H1 (cell line): Measurements from ENCODE around the gene CYB5R3. TPM values are rescaled to one million over a fixed set of nuclear protein-coding genes. Genes with fewer than 3 reads are reported as not detected.

Source experiments
- CTCF ChIA-PET: fragments of 300-600 bp; sonication (Branson Sonifier 250); formaldehyde crosslinking; loops from one replicate; lab custom pipeline; 2021; ENCODE audit not compliant: partially characterized antibody; lab: Charles Lee
- POLR2A ChIA-PET: fragments of 300-600 bp; sonication (Branson Sonifier 250); formaldehyde crosslinking; loops from one replicate; lab custom pipeline; 2021; ENCODE audit warnings: inconsistent platforms; ENCODE audit not compliant: partially characterized antibody; lab: Charles Lee
- DNase-seq, 2 experiments: peaks; one replicate each; pipeline versions ENCODE4 v3.0.0 to v3.0.0-alpha.2; 2010 to 2022; ENCODE audit warnings: low spot score in 2 of 2, low read depth in 1 of 2, mixed read lengths in 1 of 2
- FAIRE-seq: peaks from 2 replicates; lab custom pipeline; 2011; peaks lifted over from hg19 to GRCh38; lab: Jason Lieb, UNC
- H2AFZ ChIP-seq: 2 replicates; pipeline ENCODE4 v1.8.1; 2012; ENCODE audit warnings: low read length, inconsistent platforms
- H2AK5ac ChIP-seq: 2 replicates; pipeline ENCODE4 v1.6.1; 2013; ENCODE audit warnings: low read depth, low read length
- H2BK120ac ChIP-seq: replicated peaks from 2 replicates; pipeline ENCODE3; 2013; ENCODE audit warnings: low read depth, low read length, inconsistent platforms
- H2BK12ac ChIP-seq: 2 replicates; pipeline ENCODE4 v1.6.1; 2013; ENCODE audit warnings: low read depth, low read length
- H2BK15ac ChIP-seq: 2 replicates; pipeline ENCODE4 v1.6.1; 2013; ENCODE audit warnings: low read length
- H2BK20ac ChIP-seq: 2 replicates; pipeline ENCODE4 v1.6.1; 2013; ENCODE audit warnings: low read length
- H2BK5ac ChIP-seq: 2 replicates; pipeline ENCODE4 v1.6.1; 2013; ENCODE audit warnings: low read depth, low read length
- H3K14ac ChIP-seq: 2 replicates; pipeline ENCODE4 v1.6.1; 2013; ENCODE audit warnings: inconsistent platforms; ENCODE audit not compliant: insufficient read length
- H3K18ac ChIP-seq: 2 replicates; pipeline ENCODE4 v1.6.1; 2013; ENCODE audit warnings: low read length; ENCODE audit errors: extremely low read depth
- H3K23ac ChIP-seq: 2 replicates; pipeline ENCODE4 v1.6.1; 2013; ENCODE audit warnings: inconsistent platforms; ENCODE audit not compliant: insufficient read length
- H3K23me2 ChIP-seq: 2 replicates; pipeline ENCODE4 v1.6.1; 2013; ENCODE audit warnings: low read depth, low read length
- H3K27ac ChIP-seq: 2 replicates; pipeline ENCODE4 v1.6.1; 2011; ENCODE audit warnings: low read depth, low read length, inconsistent platforms
- H3K27me3 ChIP-seq, 4 experiments: replicated peaks in 1 of 4; 1 replicate in 1 of 4; 2 replicates in 3 of 4; pipeline versions ENCODE4 v1.6.1 to v1.8.1; 2011 to 2013; ENCODE audit warnings: low read length in 3 of 4, mild to moderate bottlenecking in 3 of 4, inconsistent platforms in 2 of 4, mixed read lengths in 2 of 4, moderate library complexity in 1 of 4; ENCODE audit not compliant: control insufficient read depth in 3 of 4, insufficient read depth in 3 of 4; ENCODE audit errors: extremely low read depth in 1 of 4
- H3K36me3 ChIP-seq, 4 experiments: 2 replicates each; pipeline versions ENCODE4 v1.6.1 to v1.8.1; 2011 to 2013; ENCODE audit warnings: mild to moderate bottlenecking in 4 of 4, low read length in 3 of 4, moderate library complexity in 2 of 4, control low read depth in 1 of 4, inconsistent platforms in 1 of 4; ENCODE audit not compliant: insufficient read depth in 4 of 4, control insufficient read depth in 2 of 4
- H3K4ac ChIP-seq: replicated peaks from 2 replicates; pipeline ENCODE3; 2013; ENCODE audit warnings: low read length, low read depth, mixed read lengths, inconsistent platforms; ENCODE audit not compliant: insufficient read length
- H3K4me1 ChIP-seq, 4 experiments: replicated peaks in 1 of 4; 1 replicate in 1 of 4; 2 replicates in 3 of 4; pipeline versions ENCODE4 v1.6.1 to v1.8.1; 2011 to 2013; ENCODE audit warnings: low read length in 3 of 4, inconsistent platforms in 2 of 4, mixed read lengths in 1 of 4; ENCODE audit not compliant: insufficient read depth in 4 of 4, control insufficient read depth in 3 of 4
- H3K4me2 ChIP-seq, 2 experiments: 2 replicates each; pipeline versions ENCODE4 v1.6.1 to v1.8.1; 2011 to 2013; ENCODE audit warnings: low read depth in 2 of 2, low read length in 2 of 2, control low read depth in 1 of 2, inconsistent platforms in 1 of 2, mild to moderate bottlenecking in 1 of 2; ENCODE audit not compliant: insufficient read depth in 1 of 2
- H3K4me3 ChIP-seq, 4 experiments: fragments of 200-600, 300-600 bp in 1 of 4; sonication (generic), shearing (Covaris generic), sonication (Bioruptor Twin) in 1 of 4; 2 replicates each; pipeline versions ENCODE4 v1.5.1 to v1.8.1; 2011 to 2016; ENCODE audit warnings: low read length in 4 of 4, low read depth in 3 of 4, control low read depth in 2 of 4, inconsistent platforms in 2 of 4, mild to moderate bottlenecking in 2 of 4, mixed read lengths in 1 of 4, moderate library complexity in 1 of 4; ENCODE audit not compliant: insufficient read depth in 2 of 4; ENCODE audit errors: extremely low read depth in 1 of 4
- H3K56ac ChIP-seq: replicated peaks from 2 replicates; pipeline ENCODE3; 2013; ENCODE audit warnings: low read depth, mild to moderate bottlenecking, mixed read lengths, low read length, inconsistent platforms; ENCODE audit not compliant: insufficient read length
- H3K79me1 ChIP-seq: 2 replicates; pipeline ENCODE4 v1.6.1; 2013; ENCODE audit warnings: low read depth, low read length, control low read depth
- H3K79me2 ChIP-seq, 2 experiments: 2 replicates each; pipeline versions ENCODE4 v1.6.1 to v1.8.1; 2012 to 2013; ENCODE audit warnings: low read length in 2 of 2, mild to moderate bottlenecking in 2 of 2, inconsistent platforms in 1 of 2; ENCODE audit not compliant: insufficient read depth in 2 of 2, control insufficient read depth in 1 of 2
- H3K9ac ChIP-seq, 4 experiments: replicated peaks in 1 of 4; 1 replicate in 1 of 4; 2 replicates in 3 of 4; pipeline versions ENCODE4 v1.6.1 to v1.8.1; 2011 to 2013; ENCODE audit warnings: low read depth in 3 of 4, low read length in 3 of 4, control low read depth in 2 of 4, mild to moderate bottlenecking in 2 of 4, moderate library complexity in 2 of 4, inconsistent platforms in 1 of 4; ENCODE audit errors: extremely low read depth in 1 of 4
- H3K9me3 ChIP-seq, 2 experiments: 2 replicates each; pipeline versions ENCODE4 v1.6.1 to v1.8.1; 2012 to 2013; ENCODE audit warnings: mild to moderate bottlenecking in 2 of 2, moderate library complexity in 2 of 2, control low read depth in 1 of 2, inconsistent platforms in 1 of 2, low read depth in 1 of 2, low read length in 1 of 2, mixed read lengths in 1 of 2; ENCODE audit not compliant: insufficient read depth in 2 of 2
- H4K20me1 ChIP-seq, 2 experiments: replicated peaks in 1 of 2; 2 replicates each; pipeline versions ENCODE3 to v1.8.1; 2011 to 2013; ENCODE audit warnings: inconsistent platforms in 2 of 2, low read length in 2 of 2, mild to moderate bottlenecking in 1 of 2; ENCODE audit not compliant: insufficient read depth in 2 of 2, control insufficient read depth in 1 of 2
- H4K5ac ChIP-seq: 2 replicates; pipeline ENCODE4 v1.6.1; 2013; ENCODE audit warnings: low read length, low read depth, mixed read lengths, inconsistent platforms; ENCODE audit not compliant: insufficient read length
- H4K8ac ChIP-seq: 2 replicates; pipeline ENCODE4 v1.8.0; 2013; ENCODE audit warnings: mild to moderate bottlenecking, moderate library complexity, low read length, inconsistent platforms; ENCODE audit not compliant: insufficient read depth; ENCODE audit errors: extremely low read depth
- H4K91ac ChIP-seq: replicated peaks from 2 replicates; pipeline ENCODE3; 2013; ENCODE audit warnings: low read length, mixed read lengths, inconsistent platforms; ENCODE audit not compliant: insufficient read length
- CBX5 ChIP-seq: fragments of 300-800, 300-1000 bp; sonication (generic); IDR thresholded peaks from 2 replicates; pipeline ENCODE4 v1.7.1; 2016; ENCODE audit warnings: antibody characterized with exemption, low read length, low read depth
- CHD2 ChIP-seq: IDR thresholded peaks from 2 replicates; pipeline ENCODE4 v1.6.1; 2012; ENCODE audit warnings: low read length, improper control_type of control experiment
- E2F6 ChIP-seq: IDR thresholded peaks from 2 replicates; pipeline ENCODE4 v1.6.1; 2012; ENCODE audit warnings: inconsistent platforms
- POLR2A ChIP-seq, 2 experiments: IDR thresholded peaks; 1 replicate in 1 of 2; 2 replicates in 1 of 2; pipeline ENCODE4 v1.6.1; 2011; ENCODE audit warnings: low read depth in 2 of 2, low read length in 2 of 2, mild to moderate bottlenecking in 2 of 2; ENCODE audit errors: control extremely low read depth in 1 of 2
- POU5F1 ChIP-seq: IDR thresholded peaks from 2 replicates; pipeline ENCODE4 v1.6.1; 2011; ENCODE audit warnings: low read depth, mild to moderate bottlenecking, low read length, moderate library complexity
- WGBS, 2 experiments: shearing (Covaris generic) in 1 of 2; methylation state at CpG; one replicate each; pipeline versions ENCODE4 v1.1.6 to v1.1.7; 2013 to 2015; ENCODE audit warnings: low lambda C conversion rate in 2 of 2, mixed read lengths in 2 of 2, inconsistent platforms in 1 of 2, low coverage in 1 of 2, missing lambda C conversion rate in 1 of 2; ENCODE audit not compliant: insufficient replicate concordance in 2 of 2, insufficient coverage in 1 of 2, insufficient read length in 1 of 2; ENCODE audit errors: extremely low coverage in 1 of 2, missing lambda C conversion rate in 1 of 2; 5-methylcytosine and 5-hydroxymethylcytosine counted together
- polyA plus RNA-seq, 7 experiments: library from polyadenylated mRNA; depleted of rRNA in 3 of 7; stranded (reverse) in 5 of 7; unstranded in 2 of 7; fragments of >200 nt in 5 of 7; fragments of 200-250 nt in 2 of 7; gene quantifications; 1 replicate in 5 of 7; 2 replicates in 1 of 7; 4 replicates in 1 of 7; pipeline versions ENCODE4 v1.2.1 to v1.2.3, GENCODE V29; 2011 to 2013; ENCODE audit warnings: missing spikeins in 2 of 7, mixed read lengths in 2 of 7
- total RNA-seq: library from RNA; stranded (reverse); fragmentation: NEBNext Ultra II Directional; extraction: Animal tissue kit (Norgen Biotek cat#: 25700); gene quantifications from 2 replicates; pipeline ENCODE4 v1.2.1, GENCODE V29; 2021

CYB5R3 gene
- total and polyA plus RNA-seq, 2 of the 8 experiments (the other 6 are each of a cell fraction or from before 2014, with no cell fraction given): 75.3 to 113 TPM

DNA sequence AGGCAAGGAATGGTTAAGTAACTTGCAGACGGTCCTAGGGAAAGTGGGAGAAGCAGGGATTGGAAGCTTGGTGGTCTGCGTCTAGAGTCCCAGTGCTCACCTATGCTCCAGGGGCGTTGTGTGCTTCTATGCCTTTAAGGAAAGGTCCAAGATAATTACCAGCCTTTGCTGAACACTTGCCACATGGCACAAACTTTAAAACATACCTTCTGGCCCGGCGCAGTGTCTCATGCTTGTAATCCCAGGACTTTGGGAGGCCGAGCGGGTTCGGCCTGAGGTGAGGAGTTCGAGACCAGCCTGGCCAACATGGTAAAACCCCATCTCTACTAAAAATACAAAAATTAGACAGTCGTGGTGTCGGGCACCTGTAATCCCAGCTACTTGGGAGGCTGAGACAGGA, 36.9 kb downstream of the CYB5R3 start:
- Histone ChIP-seq H3K14ac (no peak overlapping the region), H4K91ac (no peak overlapping the region), H3K36me3 (peaks cover 0 to 7% (median 2%) of the 10 kb centered on the region in 4 experiments; a peak in 4 of 8 replicates), H4K8ac (no peak overlapping the region), H3K4me3 (no peak overlapping the region), H3K18ac (no peak overlapping the region), H3K4me2 (peak overlapping the region; percentile 34 to 91; a peak in 2 of 4 replicates), H3K27me3 (no peaks in the 10 kb centered on the region), H2AK5ac (no peak overlapping the region), H3K79me2 (peaks cover 41 to 64% of the 10 kb centered on the region in 2 experiments), H2BK120ac (no peak overlapping the region), H4K5ac (no peak overlapping the region), H2BK5ac (no peak overlapping the region), H3K4ac (no peak overlapping the region), H4K20me1 (peaks cover 11 to 19% of the 10 kb centered on the region in 2 experiments), H3K9ac (no peak overlapping the region), H2BK12ac (no peak overlapping the region), H3K79me1 (peaks cover 17% of the 10 kb centered on the region), H3K9me3 (peaks cover 0 to under 1% of the 10 kb centered on the region in 2 experiments; a peak in 1 of 4 replicates), H2BK20ac (no peak overlapping the region), H3K4me1 (peaks cover 8 to 9% (median 8%) of the 10 kb centered on the region in 4 experiments), H3K56ac (no peak overlapping the region), H3K23me2 (peaks cover 6% of the 10 kb centered on the region; the same call in 1 of the 2 replicates), H2AFZ (no peak overlapping the region), H2BK15ac (no peak overlapping the region), H3K23ac (no peak overlapping the region), H3K27ac (no peak overlapping the region)
- WGBS, 2 experiments: 93% methylated on average over 11 of the region's 11 CpGs; no CpG with 5 or more reads in 1 of the 2 experiments
- CTCF ChIA-PET: interaction anchor here (1.2 to 1.9 kb wide), 2 partner anchors 27 to 50 kb away, joined by 3 to 5 read pairs; no protein-coding TSS in a partner anchor
- DNase-seq (no peak), FAIRE-seq (no peak)
- POLR2A ChIA-PET: interaction anchor here (1.8 to 13.9 kb wide), 3 partner anchors 13 to 44 kb away, joined by 9 to 399 read pairs (median 85); no protein-coding TSS in a partner anchor
- TF ChIP-seq E2F6 (no peak), CHD2 (no peak), POU5F1 (no peak), CBX5 (no peak), POLR2A (IDR thresholded peaks at IDR 0.05; ENCODE audit: control extremely low read depth in 1 of 2, low read depth in 2 of 2, low read length in 2 of 2) (no peak)
